Mesendoderm (in vitro differentiated cells): Measurements from ENCODE around the gene HNRNPR.
"Not testable (repeated sequence)": the region's sequence is repeated elsewhere in the genome, so short reads cannot be mapped to it uniquely, and the experiment has no call there.

Experiments
- DNase-seq: peaks from one replicate; pipeline ENCODE4 v3.0.0; 2013
- H2AK5ac ChIP-seq: 2 replicates; pipeline ENCODE4 v1.6.1; 2013; ENCODE audit warnings: low read length, inconsistent platforms
- H2BK120ac ChIP-seq: 2 replicates; pipeline ENCODE4 v1.6.1; 2013; ENCODE audit warnings: low read depth, mild to moderate bottlenecking, low read length, moderate library complexity, mixed read lengths
- H2BK15ac ChIP-seq: replicated peaks from 2 replicates; pipeline ENCODE4 v1.6.1; 2013; ENCODE audit warnings: low read depth, mild to moderate bottlenecking, moderate library complexity
- H2BK5ac ChIP-seq: 2 replicates; pipeline ENCODE4 v1.6.1; 2013; ENCODE audit warnings: low read length, inconsistent platforms
- H3K18ac ChIP-seq: 2 replicates; pipeline ENCODE4 v1.6.1; 2013; ENCODE audit warnings: mild to moderate bottlenecking, low read length, mixed read lengths
- H3K23ac ChIP-seq: one replicate; pipeline ENCODE4 v1.6.1; 2013; ENCODE audit warnings: low read length
- H3K27ac ChIP-seq: 2 replicates; pipeline ENCODE4 v1.5.1; 2013; ENCODE audit warnings: low read depth, mild to moderate bottlenecking, inconsistent platforms, low read length, moderate library complexity
- H3K27me3 ChIP-seq: 2 replicates; pipeline ENCODE4 v1.6.1; 2013; ENCODE audit warnings: low read length, control low read depth, mild to moderate bottlenecking, inconsistent platforms; ENCODE audit not compliant: insufficient read depth, poor library complexity
- H3K36me3 ChIP-seq: 2 replicates; pipeline ENCODE4 v1.6.1; 2013; ENCODE audit warnings: low read length, inconsistent platforms; ENCODE audit not compliant: control insufficient read depth, insufficient read depth
- H3K4ac ChIP-seq: one replicate; pipeline ENCODE4 v1.6.1; 2013; ENCODE audit warnings: low read depth, mild to moderate bottlenecking, low read length, moderate library complexity
- H3K4me1 ChIP-seq: 2 replicates; pipeline ENCODE4 v1.6.1; 2013; ENCODE audit warnings: low read depth, low read length, inconsistent platforms; ENCODE audit not compliant: control insufficient read depth
- H3K4me2 ChIP-seq: 2 replicates; pipeline ENCODE4 v1.6.1; 2013; ENCODE audit warnings: low read length
- H3K4me3 ChIP-seq: 2 replicates; pipeline ENCODE4 v1.5.1; 2013; ENCODE audit warnings: mild to moderate bottlenecking, low read length
- H3K56ac ChIP-seq: one replicate; pipeline ENCODE4 v1.6.1; 2013; ENCODE audit warnings: low read length
- H3K79me1 ChIP-seq: 2 replicates; pipeline ENCODE4 v1.6.1; 2013; ENCODE audit warnings: low read length, inconsistent platforms
- H3K79me2 ChIP-seq: 2 replicates; pipeline ENCODE4 v1.6.1; 2013; ENCODE audit warnings: mild to moderate bottlenecking, low read length; ENCODE audit not compliant: control insufficient read depth, insufficient read depth
- H3K9ac ChIP-seq: 2 replicates; pipeline ENCODE4 v1.6.1; 2013; ENCODE audit warnings: low read length, inconsistent platforms
- H4K5ac ChIP-seq: one replicate; pipeline ENCODE4 v1.6.1; 2013; ENCODE audit warnings: low read length
- H4K8ac ChIP-seq: one replicate; pipeline ENCODE4 v1.6.1; 2013; ENCODE audit warnings: low read depth, mild to moderate bottlenecking, control low read depth, low read length, moderate library complexity
- WGBS: extraction: QIAGEN DNeasy Blood & Tissue Kit; methylation state at CpG from one replicate; pipeline ENCODE4 v1.1.7; 2013; ENCODE audit warnings: low lambda C conversion rate, missing lambda C conversion rate; ENCODE audit not compliant: insufficient coverage; ENCODE audit errors: extremely low coverage; 5-methylcytosine and 5-hydroxymethylcytosine counted together

HNRNPR gene

DNA sequence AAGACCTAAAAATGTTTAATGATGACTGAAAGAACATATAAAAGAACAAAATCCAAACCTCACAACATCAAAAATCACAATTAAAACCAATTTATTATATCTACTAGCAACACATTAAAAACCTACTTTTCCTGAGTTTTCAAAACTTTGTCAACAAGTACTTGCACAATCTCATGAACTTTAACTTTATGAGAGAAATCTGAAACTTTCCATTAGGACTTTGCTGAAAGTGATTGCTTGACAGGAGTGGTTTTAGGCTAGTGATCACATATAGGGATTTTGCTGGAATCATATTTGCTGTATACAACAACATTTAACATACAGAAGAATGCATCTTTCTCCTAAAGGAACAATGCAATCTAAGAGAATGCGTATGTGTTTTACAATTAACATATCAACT is 13.2 kb downstream of the HNRNPR start:
- Histone ChIP-seq H3K56ac (no peak overlapping the region), H3K79me2 (peaks cover 31% of the 10 kb centered on the region), H3K4me3 (no peak overlapping the region), H2BK15ac (no peak overlapping the region), H3K36me3 (peaks cover 4% of the 10 kb centered on the region), H3K79me1 (peaks cover 8% of the 10 kb centered on the region), H3K18ac (no peak overlapping the region), H3K27ac (no peak overlapping the region), H3K9ac (no peak overlapping the region), H4K8ac (no peak overlapping the region), H2AK5ac (no peak overlapping the region), H3K27me3 (no peaks in the 10 kb centered on the region), H3K4ac (no peak overlapping the region), H3K4me1 (no peaks in the 10 kb centered on the region), H2BK5ac (no peak overlapping the region), H2BK120ac (no peak overlapping the region), H3K23ac (no peak overlapping the region), H3K4me2 (no peak overlapping the region), H4K5ac (no peak overlapping the region)
- DNase-seq = no peak
- WGBS = no CpG with 5 or more reads among the region's 1 CpG

DNA sequence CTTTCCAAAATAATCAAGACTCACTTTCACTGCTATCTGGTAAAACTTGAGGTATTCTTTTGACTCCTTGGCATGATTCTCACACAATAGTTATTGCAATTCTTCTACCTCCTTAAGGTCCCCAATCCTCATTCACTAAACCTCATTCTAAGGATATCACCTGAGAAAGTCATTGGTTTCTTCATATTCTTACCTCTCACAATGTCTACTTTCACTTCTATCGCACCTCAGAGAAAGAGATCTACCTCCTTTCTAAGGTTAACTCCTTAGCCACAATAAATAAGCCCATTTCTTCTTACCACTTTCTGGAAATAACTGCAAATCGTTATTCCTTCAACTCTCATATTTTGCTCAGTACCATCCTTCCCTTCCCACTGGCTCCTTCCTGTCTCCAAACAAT is 18.7 kb downstream of the HNRNPR start:
- no peaks in the 10 kb centered on the region for H3K27me3 ChIP-seq
- H3K4me3 ChIP-seq = no peak overlapping the region
- H2BK15ac ChIP-seq = no peak overlapping the region
- H3K23ac ChIP-seq = no peak overlapping the region
- H3K9ac ChIP-seq = no peak overlapping the region
- no peak overlapping the region for H2BK120ac ChIP-seq
- H3K18ac ChIP-seq = no peak overlapping the region
- no CpG with 5 or more reads among the region's 2 CpGs for WGBS
- H3K56ac ChIP-seq = no peak overlapping the region
- H3K79me2 ChIP-seq = peaks cover 28% of the 10 kb centered on the region
- no peak overlapping the region for H4K8ac ChIP-seq
- no peak overlapping the region for H2BK5ac ChIP-seq
- no peak overlapping the region for H3K4me2 ChIP-seq
- DNase-seq = no peak
- no peak overlapping the region for H2AK5ac ChIP-seq
- H3K79me1 ChIP-seq = peaks cover 11% of the 10 kb centered on the region
- H3K4ac ChIP-seq = no peak overlapping the region
- H3K27ac ChIP-seq = no peak overlapping the region
- H3K36me3 ChIP-seq = peaks cover 4% of the 10 kb centered on the region
- no peak overlapping the region for H4K5ac ChIP-seq
- no peaks in the 10 kb centered on the region for H3K4me1 ChIP-seq

DNA sequence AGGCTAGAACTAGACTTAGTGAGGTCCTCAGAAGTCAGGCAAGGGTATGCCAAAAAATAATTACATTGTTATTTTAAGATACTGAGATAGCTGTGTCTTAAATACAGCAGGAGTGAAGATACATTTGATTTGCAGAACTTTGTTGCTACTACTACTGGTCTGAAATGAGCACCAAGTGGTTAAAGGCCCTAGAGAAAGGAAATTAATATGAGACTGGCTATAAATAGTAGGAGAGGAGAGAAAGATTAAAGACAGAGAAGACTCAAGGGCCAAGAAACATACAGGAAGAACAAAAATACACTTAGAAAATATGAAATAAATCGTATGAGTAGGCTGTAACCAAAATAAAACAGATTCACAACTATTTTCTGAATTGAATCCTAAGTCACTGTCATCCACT is 21.3 kb downstream of the HNRNPR start:
- Histone ChIP-seq H2BK15ac (no peak overlapping the region), H3K4ac (no peak overlapping the region), H3K23ac (no peak overlapping the region), H3K4me2 (no peak overlapping the region), H2BK120ac (no peak overlapping the region), H3K4me1 (no peaks in the 10 kb centered on the region), H3K27ac (no peak overlapping the region), H3K4me3 (no peak overlapping the region), H2BK5ac (no peak overlapping the region), H3K18ac (no peak overlapping the region), H3K79me2 (peaks cover 21% of the 10 kb centered on the region), H3K79me1 (peaks cover 13% of the 10 kb centered on the region), H3K56ac (no peak overlapping the region), H3K9ac (no peak overlapping the region), H3K36me3 (peaks cover 12% of the 10 kb centered on the region), H4K8ac (no peak overlapping the region), H2AK5ac (no peak overlapping the region), H4K5ac (no peak overlapping the region), H3K27me3 (no peaks in the 10 kb centered on the region)
- no peak for DNase-seq
- WGBS = no CpG with 5 or more reads among the region's 1 CpG

DNA sequence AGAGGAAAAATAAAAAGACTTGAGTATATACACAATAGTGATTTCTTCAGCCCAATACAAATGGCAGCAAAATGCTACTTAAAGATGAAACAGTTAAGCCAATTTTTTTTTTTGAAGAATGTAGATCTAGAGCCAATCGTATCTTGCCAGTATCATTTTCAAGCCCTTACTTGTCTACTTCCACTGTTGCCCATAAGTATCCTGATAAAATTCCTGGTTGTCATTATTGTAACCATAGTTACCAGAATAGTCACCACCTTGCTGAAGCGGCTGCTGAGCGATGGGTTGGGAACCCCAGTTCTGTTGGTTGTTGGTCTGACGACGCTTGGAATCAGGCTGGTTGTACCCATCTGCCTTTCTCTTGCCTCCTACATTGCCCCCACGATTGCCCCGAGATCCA is 33.8 kb downstream of the HNRNPR start:
- H2BK120ac ChIP-seq = not testable (repeated sequence)

DNA sequence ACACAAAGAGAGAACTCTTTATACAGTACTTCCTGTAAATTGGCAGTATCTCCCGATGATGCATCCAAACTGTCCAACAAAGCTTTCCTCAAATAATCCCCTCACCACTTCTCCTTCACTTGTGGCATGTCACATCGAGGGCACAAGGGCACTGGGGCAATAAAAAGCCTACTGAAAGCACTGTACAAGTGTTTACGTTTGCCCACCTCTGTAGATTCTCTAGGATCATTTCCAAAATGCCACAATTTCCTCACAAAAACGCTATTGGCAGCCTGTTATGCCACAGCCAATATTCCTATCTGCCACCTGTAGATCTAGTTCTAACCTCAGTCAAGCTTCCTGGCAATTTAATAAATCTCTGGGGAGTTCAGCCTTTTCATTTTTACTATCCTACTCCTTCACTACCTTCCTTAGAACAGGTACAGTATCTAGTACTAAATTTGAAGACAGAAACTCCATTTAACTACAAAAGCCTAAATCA is 39.9 kb downstream of the HNRNPR start:
- Histone ChIP-seq H3K27me3 (no peaks in the 10 kb centered on the region), H4K8ac (no peak overlapping the region), H3K56ac (no peak overlapping the region), H3K18ac (no peak overlapping the region), H2AK5ac (no peak overlapping the region), H3K23ac (no peak overlapping the region), H3K4me1 (no peaks in the 10 kb centered on the region), H3K4me2 (no peak overlapping the region), H3K79me1 (no peaks in the 10 kb centered on the region), H2BK5ac (no peak overlapping the region), H2BK120ac (no peak overlapping the region), H3K4me3 (no peak overlapping the region), H3K79me2 (no peaks in the 10 kb centered on the region), H4K5ac (no peak overlapping the region), H3K9ac (no peak overlapping the region), H3K4ac (no peak overlapping the region), H3K36me3 (peaks cover 3% of the 10 kb centered on the region), H2BK15ac (no peak overlapping the region), H3K27ac (no peak overlapping the region)
- no CpG with 5 or more reads among the region's 4 CpGs for WGBS
- DNase-seq = no peak

More for the DNA sequence above, 33.8 kb downstream of the HNRNPR start:
- not testable (repeated sequence) for H3K79me1 ChIP-seq, H3K27me3 ChIP-seq, H3K4me2 ChIP-seq, H4K8ac ChIP-seq, H2AK5ac ChIP-seq, H3K4me1 ChIP-seq, H3K23ac ChIP-seq, H2BK5ac ChIP-seq, H3K27ac ChIP-seq, H3K36me3 ChIP-seq, H3K79me2 ChIP-seq, H3K4ac ChIP-seq, H3K9ac ChIP-seq, H3K56ac ChIP-seq, H2BK15ac ChIP-seq, H3K18ac ChIP-seq, H3K4me3 ChIP-seq, H4K5ac ChIP-seq
- peak; percentile 3 for DNase-seq
- no CpG with 5 or more reads among the region's 7 CpGs for WGBS

DNA sequence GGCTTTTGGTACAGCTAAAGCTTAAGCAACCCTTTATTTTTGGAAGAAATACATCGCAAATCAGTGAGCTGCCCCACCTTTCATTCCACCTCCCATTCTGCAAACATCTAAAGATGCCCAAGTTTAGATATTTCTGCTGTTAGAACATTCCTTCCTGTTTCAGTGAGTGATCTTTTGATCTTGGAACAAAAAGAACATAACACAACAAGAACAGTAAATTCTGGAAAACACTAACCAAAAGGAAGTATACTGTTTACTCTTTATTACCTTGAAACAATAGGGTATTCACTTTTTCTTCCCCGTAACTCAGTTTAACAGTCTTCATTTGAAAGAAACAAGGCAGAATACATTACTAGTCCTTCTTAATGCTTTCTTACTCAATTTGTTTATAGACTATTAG is 40.6 kb downstream of the HNRNPR start:
- Histone ChIP-seq H3K36me3 (peaks cover 3% of the 10 kb centered on the region), H3K4me3 (no peak overlapping the region), H3K9ac (no peak overlapping the region), H4K5ac (no peak overlapping the region), H3K4me1 (no peaks in the 10 kb centered on the region), H3K79me1 (no peaks in the 10 kb centered on the region), H3K4me2 (no peak overlapping the region), H2BK15ac (no peak overlapping the region), H3K56ac (no peak overlapping the region), H3K27me3 (no peaks in the 10 kb centered on the region), H3K79me2 (no peaks in the 10 kb centered on the region), H3K4ac (no peak overlapping the region), H2AK5ac (no peak overlapping the region), H3K18ac (no peak overlapping the region), H3K23ac (no peak overlapping the region), H2BK5ac (no peak overlapping the region), H3K27ac (no peak overlapping the region), H4K8ac (no peak overlapping the region), H2BK120ac (no peak overlapping the region)
- no CpG with 5 or more reads among the region's 2 CpGs for WGBS
- DNase-seq = no peak
